ENCODE data around the gene OBSCN. TPM values are rescaled to one million over a fixed set of nuclear protein-coding genes. Genes with fewer than 3 reads are reported as not detected.

The OBSCN gene
- total RNA-seq, 2 experiments from 2014 or later: 6.6 to 8.0 TPM

DNA sequence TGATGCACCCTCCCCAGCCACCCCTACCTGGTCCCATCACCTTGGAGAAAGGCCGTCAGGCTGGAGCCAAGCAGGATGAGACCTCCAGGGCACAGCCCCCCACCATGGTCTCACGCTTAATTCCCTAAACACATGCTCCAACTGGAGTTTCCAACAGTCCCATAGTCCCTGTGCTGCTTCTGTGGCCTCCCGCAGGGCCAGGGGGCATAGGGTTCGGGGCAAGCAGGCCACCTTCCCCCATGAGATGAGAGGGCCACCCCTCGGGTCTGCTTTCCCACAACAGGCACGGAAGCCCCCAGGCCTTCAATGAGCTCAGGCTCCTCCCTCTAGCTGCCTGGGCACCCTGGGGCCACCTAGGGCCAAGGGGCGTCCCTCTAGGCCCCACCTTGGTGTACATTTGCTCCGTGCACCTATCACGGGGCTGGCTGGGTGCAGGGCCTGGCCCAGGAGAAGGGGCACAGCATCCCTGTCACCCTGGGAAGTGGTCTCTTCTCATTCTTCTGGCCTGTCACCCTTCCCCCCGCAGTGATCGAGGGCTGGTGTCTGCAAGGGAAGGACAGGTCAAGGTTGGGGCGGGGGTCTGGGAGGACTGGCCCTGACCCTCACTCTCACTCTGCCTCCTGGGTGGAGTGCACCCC is 156.3 kb downstream of the OBSCN start:
- no peak for DNase-seq
- H3K9me3 Mint-ChIP-seq: no peaks in the 10 kb centered on the region
- no peaks in the 10 kb centered on the region for H3K27me3 Mint-ChIP-seq
- no peak overlapping the region for H3K27ac Mint-ChIP-seq
- H3K36me3 Mint-ChIP-seq (ENCODE audit: low read depth): no peaks in the 10 kb centered on the region
- CTCF ChIA-PET: no interaction called here
- H3K4me3 Mint-ChIP-seq: no peak overlapping the region
- POLR2A ChIA-PET: no interaction called here
- no peaks in the 10 kb centered on the region for H3K4me1 Mint-ChIP-seq

DNA sequence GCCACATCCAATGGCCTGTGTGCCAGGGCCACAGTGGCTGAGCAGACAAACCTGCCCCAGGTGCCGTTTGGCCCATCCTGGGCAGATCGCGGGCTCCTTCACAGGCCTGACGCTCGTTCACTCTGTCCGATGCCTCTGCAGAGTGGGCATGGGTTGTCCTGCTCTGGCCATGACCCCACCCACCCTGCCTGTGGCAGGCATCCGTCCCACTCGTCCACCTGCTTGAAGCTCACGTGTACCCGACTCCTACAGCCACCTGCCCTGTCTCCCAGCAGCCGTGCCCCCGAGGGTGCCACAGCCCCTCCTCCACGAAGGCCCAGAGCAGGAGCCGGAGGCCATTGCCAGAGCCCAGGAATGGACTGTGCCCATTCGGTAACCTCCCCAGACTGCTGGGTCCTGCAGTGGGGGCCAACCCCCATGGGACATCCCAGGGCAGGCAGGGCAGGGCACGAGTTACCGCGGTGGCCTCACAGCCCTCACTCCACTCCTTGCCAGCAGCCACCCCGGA is 156.9 kb downstream of the OBSCN start:
- Mint-ChIP-seq H3K27me3 (no peaks in the 10 kb centered on the region), H3K4me1 (no peaks in the 10 kb centered on the region), H3K36me3 (ENCODE audit: low read depth) (no peaks in the 10 kb centered on the region), H3K27ac (no peak overlapping the region), H3K9me3 (no peaks in the 10 kb centered on the region), H3K4me3 (no peak overlapping the region)
- ChIA-PET POLR2A (no interaction called here), CTCF (no interaction called here)
- no peak for DNase-seq

- Mint-ChIP-seq H3K36me3 (ENCODE audit: low read depth) (no peaks in the 10 kb centered on the region), H3K27ac (no peak overlapping the region), H3K4me1 (no peaks in the 10 kb centered on the region), H3K4me3 (no peak overlapping the region), H3K9me3 (no peaks in the 10 kb centered on the region), H3K27me3 (no peaks in the 10 kb centered on the region)
- POLR2A ChIA-PET: no interaction called here
- CTCF ChIA-PET: no interaction called here
- no peak for DNase-seq
Measured at GRCh38 chr1:228365271-228366061, 157.6 kb downstream of the OBSCN start.

DNA sequence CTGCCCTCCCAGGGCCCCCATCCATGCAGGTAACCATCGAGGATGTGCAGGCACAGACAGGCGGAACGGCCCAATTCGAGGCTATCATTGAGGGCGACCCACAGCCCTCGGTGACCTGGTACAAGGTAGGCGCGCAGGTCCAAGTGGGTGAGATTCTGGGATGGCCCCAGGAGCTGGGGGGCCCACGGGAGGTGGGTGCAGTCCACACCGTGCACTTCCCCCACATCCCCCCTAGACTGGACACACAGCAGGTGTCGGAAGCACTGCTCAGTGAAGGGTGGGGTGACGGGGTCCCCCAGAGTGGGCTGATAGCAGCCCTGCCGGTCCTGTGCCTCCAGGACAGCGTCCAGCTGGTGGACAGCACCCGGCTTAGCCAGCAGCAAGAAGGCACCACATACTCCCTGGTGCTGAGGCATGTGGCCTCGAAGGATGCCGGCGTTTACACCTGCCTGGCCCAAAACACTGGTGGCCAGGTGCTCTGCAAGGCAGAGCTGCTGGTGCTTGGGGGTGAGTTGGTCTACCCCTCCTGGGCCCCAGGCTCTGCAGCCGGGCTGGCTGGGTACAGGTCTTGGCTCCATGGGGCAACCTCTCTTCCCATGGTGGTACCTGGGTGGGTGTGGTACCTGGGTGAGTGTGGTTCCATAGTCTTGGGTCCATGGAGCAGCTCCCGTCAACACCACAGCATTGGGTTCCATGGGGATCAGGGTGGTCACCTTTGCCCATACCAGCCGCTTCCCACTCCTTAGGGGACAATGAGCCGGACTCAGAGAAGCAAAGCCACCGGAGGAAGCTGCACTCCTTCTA is 158.4 kb downstream of the OBSCN start:
- Mint-ChIP-seq H3K9me3 (no peaks in the 10 kb centered on the region), H3K27ac (no peak overlapping the region), H3K36me3 (ENCODE audit: low read depth) (no peaks in the 10 kb centered on the region), H3K4me1 (no peaks in the 10 kb centered on the region), H3K27me3 (no peaks in the 10 kb centered on the region), H3K4me3 (no peak overlapping the region)
- POLR2A ChIA-PET: no interaction called here
- CTCF ChIA-PET: no interaction called here
- DNase-seq: no peak

DNA sequence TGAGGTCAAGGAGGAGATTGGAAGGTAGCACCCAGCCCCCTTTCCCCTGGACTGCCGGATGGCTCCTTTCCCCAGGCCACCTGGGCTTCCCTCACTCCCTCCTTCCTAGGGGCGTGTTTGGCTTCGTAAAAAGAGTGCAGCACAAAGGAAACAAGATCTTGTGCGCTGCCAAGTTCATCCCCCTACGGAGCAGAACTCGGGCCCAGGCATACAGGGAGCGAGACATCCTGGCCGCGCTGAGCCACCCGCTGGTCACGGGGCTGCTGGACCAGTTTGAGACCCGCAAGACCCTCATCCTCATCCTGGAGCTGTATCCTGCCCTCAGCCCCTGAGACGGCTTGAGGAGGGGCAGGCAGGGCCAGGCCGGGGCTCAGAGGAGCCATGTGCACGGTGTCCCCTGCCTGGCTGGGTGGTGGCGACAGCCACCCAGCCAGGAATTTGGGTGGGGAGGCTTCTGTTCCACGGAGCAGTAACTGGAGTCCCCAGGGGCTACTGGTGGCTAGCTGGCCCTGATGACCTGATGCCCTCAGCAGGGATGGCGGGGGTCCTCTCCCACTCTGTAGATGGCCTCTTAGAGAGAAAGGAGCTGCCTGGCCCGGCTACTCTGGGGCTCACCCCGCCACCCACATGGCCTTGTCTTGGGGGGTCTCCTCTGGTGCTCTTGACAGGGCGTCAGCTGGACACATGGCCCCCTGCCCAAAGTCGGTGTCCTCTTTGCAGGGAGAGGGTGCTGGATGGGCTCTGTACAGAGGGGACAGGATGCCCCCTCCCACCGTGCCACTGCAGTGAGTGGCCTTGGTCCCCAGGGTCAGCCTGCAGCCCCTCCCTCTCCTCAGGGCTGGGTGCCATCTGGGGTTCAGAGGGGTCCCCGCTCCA is 159.3 kb downstream of the OBSCN start:
- CTCF ChIA-PET: no interaction called here
- DNase-seq: no peak
- POLR2A ChIA-PET: interaction anchor here (1.0 to 1.1 kb wide), 2 partner anchors 10 to 39 kb away, joined by 3 read pairs; partner anchors contain the start of gene TRIM11
- H3K4me1 Mint-ChIP-seq: no peaks in the 10 kb centered on the region
- no peaks in the 10 kb centered on the region for H3K9me3 Mint-ChIP-seq
- no peaks in the 10 kb centered on the region for H3K27me3 Mint-ChIP-seq
- H3K36me3 Mint-ChIP-seq (ENCODE audit: low read depth): no peaks in the 10 kb centered on the region
- no peak overlapping the region for H3K27ac Mint-ChIP-seq
- H3K4me3 Mint-ChIP-seq: no peak overlapping the region

DNA sequence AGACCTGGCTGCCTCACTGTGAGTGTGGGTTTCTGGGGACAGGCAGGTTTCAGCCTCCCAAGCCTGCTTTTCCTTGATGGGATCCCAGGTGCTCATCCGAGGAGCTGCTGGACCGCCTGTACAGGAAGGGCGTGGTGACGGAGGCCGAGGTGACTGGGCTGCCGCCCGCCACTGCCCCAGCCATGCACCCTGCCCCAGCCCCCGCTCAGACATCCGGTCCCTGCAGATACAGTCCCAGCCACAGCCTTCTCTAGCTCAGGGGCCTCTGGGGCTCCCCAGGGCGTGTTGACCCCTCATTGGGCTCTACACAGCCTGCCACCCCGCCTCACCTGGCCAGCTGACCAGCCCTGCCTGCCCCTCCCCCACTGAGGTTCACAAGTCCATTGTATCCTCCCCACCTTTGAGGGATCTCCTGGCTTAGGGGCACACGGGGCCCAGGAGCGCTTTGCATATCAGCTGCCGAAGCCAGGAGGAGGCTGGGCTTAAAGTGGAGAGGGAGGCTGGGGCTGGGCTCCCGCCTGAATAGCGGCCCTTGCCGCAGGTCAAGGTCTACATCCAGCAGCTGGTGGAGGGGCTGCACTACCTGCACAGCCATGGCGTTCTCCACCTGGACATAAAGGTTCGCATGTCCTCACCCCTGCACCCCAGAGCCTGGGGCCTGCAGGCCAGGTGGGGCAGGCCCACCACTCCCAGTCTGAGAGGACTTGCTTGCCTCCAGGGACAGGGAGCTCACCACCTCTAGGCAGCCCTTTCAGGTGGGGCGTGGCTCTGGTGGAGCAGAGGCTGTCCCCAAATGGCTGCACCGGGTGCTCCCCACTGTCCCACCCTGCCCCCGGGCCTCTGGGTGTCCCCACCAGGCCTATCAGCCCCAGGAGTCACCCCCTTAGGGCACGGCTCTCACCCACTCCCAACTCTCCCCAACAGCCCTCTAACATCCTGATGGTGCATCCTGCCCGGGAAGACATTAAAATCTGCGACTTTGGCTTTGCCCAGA is 160.3 kb downstream of the OBSCN start:
- H3K36me3 Mint-ChIP-seq (ENCODE audit: low read depth): no peaks in the 10 kb centered on the region

DNA sequence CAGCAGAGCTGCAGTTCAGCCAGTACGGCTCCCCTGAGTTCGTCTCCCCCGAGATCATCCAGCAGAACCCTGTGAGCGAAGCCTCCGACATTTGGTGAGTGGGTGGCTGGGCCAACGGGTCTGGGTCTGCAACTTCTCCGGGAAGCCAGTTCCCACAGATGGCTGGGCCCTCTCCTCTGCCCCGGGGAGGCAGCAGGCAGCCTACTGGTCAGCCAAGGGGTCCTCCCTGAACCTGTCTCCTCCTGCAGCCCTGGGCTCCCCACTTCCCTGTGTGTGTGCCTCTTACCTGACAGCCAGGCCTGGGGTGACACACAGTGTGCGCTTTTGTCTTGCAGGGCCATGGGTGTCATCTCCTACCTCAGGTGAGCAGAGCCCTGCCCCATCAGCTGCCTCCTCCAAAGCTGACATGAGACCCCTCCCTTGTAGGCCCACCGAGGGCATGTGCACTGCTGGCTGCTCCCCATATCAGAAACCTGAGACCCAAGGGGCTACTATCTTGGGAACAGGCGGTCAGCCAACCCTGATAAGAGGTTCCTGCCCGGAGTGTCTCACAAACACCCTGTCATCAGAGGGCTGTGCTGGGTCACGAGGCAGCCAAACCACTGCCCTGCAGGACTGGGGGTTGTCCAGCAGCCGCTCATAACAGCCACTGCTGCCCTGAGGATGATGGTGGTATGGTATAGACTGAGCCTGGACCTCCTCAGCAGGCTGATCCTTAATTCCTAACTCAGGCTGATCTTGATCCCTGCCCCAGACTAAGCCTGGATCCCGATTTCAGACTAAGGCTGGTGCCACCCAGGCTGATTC is 161.2 kb downstream of the OBSCN start:
- Mint-ChIP-seq H3K4me1 (no peaks in the 10 kb centered on the region), H3K9me3 (no peaks in the 10 kb centered on the region), H3K36me3 (ENCODE audit: low read depth) (no peaks in the 10 kb centered on the region), H3K27me3 (no peaks in the 10 kb centered on the region), H3K27ac (no peak overlapping the region), H3K4me3 (no peak overlapping the region)
- CTCF ChIA-PET: no interaction called here
- POLR2A ChIA-PET: no interaction called here
- DNase-seq: no peak

More for the DNA sequence above, 160.3 kb downstream of the OBSCN start:
- Mint-ChIP-seq H3K9me3 (no peaks in the 10 kb centered on the region), H3K4me3 (no peak overlapping the region), H3K27ac (no peak overlapping the region), H3K4me1 (no peaks in the 10 kb centered on the region), H3K27me3 (no peaks in the 10 kb centered on the region)
- DNase-seq: no peak
- CTCF ChIA-PET: no interaction called here
- POLR2A ChIA-PET: interaction anchor here (1.0 to 1.1 kb wide), 2 partner anchors 9 to 38 kb away, joined by 3 read pairs; partner anchors contain the start of gene TRIM11

- no peak for DNase-seq
- no peak overlapping the region for H3K27ac Mint-ChIP-seq
- no peaks in the 10 kb centered on the region for H3K27me3 Mint-ChIP-seq
- ChIA-PET POLR2A (no interaction called here), CTCF (no interaction called here)
- no peak overlapping the region for H3K4me3 Mint-ChIP-seq
- H3K9me3 Mint-ChIP-seq: no peaks in the 10 kb centered on the region
- H3K4me1 Mint-ChIP-seq: no peaks in the 10 kb centered on the region
- no peaks in the 10 kb centered on the region for H3K36me3 Mint-ChIP-seq (ENCODE audit: low read depth)
Measured at GRCh38 chr1:228369608-228370438, 162.0 kb downstream of the OBSCN start.

GRCh38 chr1:228370439-228370940 is 162.6 kb downstream of the OBSCN start:
- Mint-ChIP-seq H3K27ac (no peak overlapping the region), H3K4me1 (no peaks in the 10 kb centered on the region)
- CTCF ChIA-PET: no interaction called here

DNA sequence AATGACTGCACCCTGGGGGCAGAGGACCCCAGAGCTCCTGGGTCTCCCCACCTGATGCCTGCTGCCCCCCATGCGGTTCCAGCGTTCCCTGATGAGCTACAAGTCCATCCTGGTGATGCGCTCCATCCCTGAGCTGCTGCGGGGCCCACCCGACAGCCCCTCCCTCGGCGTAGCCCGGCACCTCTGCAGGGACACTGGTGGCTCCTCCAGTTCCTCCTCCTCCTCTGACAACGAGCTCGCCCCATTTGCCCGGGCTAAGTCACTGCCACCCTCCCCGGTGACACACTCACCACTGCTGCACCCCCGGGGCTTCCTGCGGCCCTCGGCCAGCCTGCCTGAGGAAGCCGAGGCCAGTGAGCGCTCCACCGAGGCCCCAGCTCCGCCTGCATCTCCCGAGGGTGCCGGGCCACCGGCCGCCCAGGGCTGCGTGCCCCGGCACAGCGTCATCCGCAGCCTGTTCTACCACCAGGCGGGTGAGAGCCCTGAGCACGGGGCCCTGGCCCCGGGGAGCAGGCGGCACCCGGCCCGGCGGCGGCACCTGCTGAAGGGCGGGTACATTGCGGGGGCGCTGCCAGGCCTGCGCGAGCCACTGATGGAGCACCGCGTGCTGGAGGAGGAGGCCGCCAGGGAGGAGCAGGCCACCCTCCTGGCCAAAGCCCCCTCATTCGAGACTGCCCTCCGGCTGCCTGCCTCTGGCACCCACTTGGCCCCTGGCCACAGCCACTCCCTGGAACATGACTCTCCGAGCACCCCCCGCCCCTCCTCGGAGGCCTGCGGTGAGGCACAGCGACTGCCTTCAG is 163.3 kb downstream of the OBSCN start:
- no peak for DNase-seq
- Mint-ChIP-seq H3K9me3 (no peaks in the 10 kb centered on the region), H3K27ac (no peak overlapping the region), H3K4me3 (no peak overlapping the region), H3K27me3 (no peaks in the 10 kb centered on the region), H3K4me1 (no peaks in the 10 kb centered on the region), H3K36me3 (ENCODE audit: low read depth) (no peaks in the 10 kb centered on the region)
- ChIA-PET POLR2A (no interaction called here), CTCF (no interaction called here)

More at GRCh38 chr1:228370439-228370940, 162.6 kb downstream of the OBSCN start:
- Mint-ChIP-seq H3K27me3 (no peaks in the 10 kb centered on the region), H3K4me3 (no peak overlapping the region), H3K36me3 (ENCODE audit: low read depth) (no peaks in the 10 kb centered on the region), H3K9me3 (no peaks in the 10 kb centered on the region)
- DNase-seq: no peak
- POLR2A ChIA-PET: no interaction called here

All from activated CD4-positive, alpha-beta memory T cell treated with anti-CD3 and anti-CD28 coated beads, Interleukin-2, amount 10 ng/mL, durations not matched to agents 7 days and 5 days (primary cell).